ENCODE measurements around the gene LRRC71. TPM values are rescaled to one million over a fixed set of nuclear protein-coding genes. Genes with fewer than 3 reads are reported as not detected.

LRRC71 gene
- total RNA-seq, 1 donor = 0.36 TPM

- Histone ChIP-seq H3K9me3 (ENCODE audit: low read depth, low read length) (no peaks in the 10 kb centered on the region), H3K27ac (ENCODE audit: low read depth, low read length) (no peak overlapping the region), H3K4me3 (ENCODE audit: insufficient read depth, low read length) (peak overlapping the region; percentile 64), H3K27me3 (ENCODE audit: insufficient read depth, low read length) (peaks cover 30% of the 10 kb centered on the region), H2AFZ (ENCODE audit: low read length) (peak overlapping the region; percentile 69), H3K36me3 (ENCODE audit: insufficient read depth, low read length) (no peaks in the 10 kb centered on the region), H3K79me2 (ENCODE audit: insufficient read depth, low read length) (no peaks in the 10 kb centered on the region), H4K20me1 (ENCODE audit: insufficient read depth, low read length) (no peaks in the 10 kb centered on the region), H3K4me1 (ENCODE audit: insufficient read depth, low read length) (peaks cover 8% of the 10 kb centered on the region), H3K4me2 (ENCODE audit: insufficient read depth, low read length) (peak overlapping the region; percentile 72)
- TF ChIP-seq CTCF (IDR thresholded peaks at IDR 0.05; ENCODE audit: extremely low read depth, low read depth, low read length) = peak; percentile 70
- DNase-seq (ENCODE audit: insufficient read length, low spot score, missing footprints) = peak; percentile 95
Observed at GRCh38 chr1:156927215-156928042, 7.0 kb downstream of the LRRC71 start.

DNA sequence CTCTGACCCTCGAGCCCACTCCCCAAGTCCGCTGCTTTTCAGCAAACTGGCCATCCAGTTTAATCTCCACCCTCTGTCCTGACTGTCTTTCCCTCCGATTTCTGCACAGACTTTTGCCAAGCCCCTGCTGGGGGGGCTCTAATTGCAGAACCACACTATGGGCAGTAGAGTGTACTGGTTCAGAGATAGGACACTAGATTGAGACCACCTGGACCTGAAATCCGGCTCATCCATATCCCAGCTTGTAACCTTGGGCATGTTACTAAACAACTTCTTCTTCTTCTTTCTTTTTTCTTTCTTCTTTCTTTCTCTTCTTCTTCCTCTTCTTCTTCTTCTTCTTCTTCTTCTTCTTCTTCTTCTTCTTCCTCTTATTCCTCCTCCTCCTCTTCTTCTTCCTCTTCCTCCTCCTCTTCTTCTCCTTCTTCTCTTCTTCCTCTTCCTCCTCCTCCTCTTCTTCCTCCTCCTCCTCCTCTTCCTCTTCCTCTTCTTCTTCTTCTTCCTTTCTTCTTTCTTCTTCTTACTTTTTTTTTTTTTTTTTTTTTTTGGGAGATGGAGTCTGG lies 7.7 kb downstream of the LRRC71 start:
- Histone ChIP-seq H4K20me1 (ENCODE audit: insufficient read depth, low read length) (no peaks in the 10 kb centered on the region), H3K4me2 (ENCODE audit: insufficient read depth, low read length) (peak overlapping the region; percentile 72), H3K27ac (ENCODE audit: low read depth, low read length) (no peak overlapping the region), H2AFZ (ENCODE audit: low read length) (no peak overlapping the region), H3K4me1 (ENCODE audit: insufficient read depth, low read length) (peaks cover 8% of the 10 kb centered on the region), H3K9me3 (ENCODE audit: low read depth, low read length) (no peaks in the 10 kb centered on the region), H3K36me3 (ENCODE audit: insufficient read depth, low read length) (no peaks in the 10 kb centered on the region), H3K27me3 (ENCODE audit: insufficient read depth, low read length) (peaks cover 23% of the 10 kb centered on the region), H3K79me2 (ENCODE audit: insufficient read depth, low read length) (no peaks in the 10 kb centered on the region), H3K4me3 (ENCODE audit: insufficient read depth, low read length) (peak overlapping the region; percentile 64)
- no peak for DNase-seq (ENCODE audit: insufficient read length, low spot score, missing footprints)
- no peak for TF ChIP-seq CTCF (IDR thresholded peaks at IDR 0.05; ENCODE audit: extremely low read depth, low read depth, low read length)

GRCh38 chr1:156929596-156930238 lies 9.3 kb downstream of the LRRC71 start:
- Histone ChIP-seq H3K9me3 (ENCODE audit: low read depth, low read length) (no peaks in the 10 kb centered on the region), H3K36me3 (ENCODE audit: insufficient read depth, low read length) (peaks cover 3% of the 10 kb centered on the region), H4K20me1 (ENCODE audit: insufficient read depth, low read length) (no peaks in the 10 kb centered on the region), H3K27ac (ENCODE audit: low read depth, low read length) (no peak overlapping the region), H3K4me2 (ENCODE audit: insufficient read depth, low read length) (no peak overlapping the region), H2AFZ (ENCODE audit: low read length) (no peak overlapping the region), H3K79me2 (ENCODE audit: insufficient read depth, low read length) (no peaks in the 10 kb centered on the region), H3K4me1 (ENCODE audit: insufficient read depth, low read length) (peaks cover 8% of the 10 kb centered on the region), H3K27me3 (ENCODE audit: insufficient read depth, low read length) (peaks cover 12% of the 10 kb centered on the region), H3K4me3 (ENCODE audit: insufficient read depth, low read length) (no peak overlapping the region)
- DNase-seq (ENCODE audit: insufficient read length, low spot score, missing footprints) = peak; percentile 80
- TF ChIP-seq CTCF (IDR thresholded peaks at IDR 0.05; ENCODE audit: extremely low read depth, low read depth, low read length) = no peak

GRCh38 chr1:156930483-156930882 lies 10.1 kb downstream of the LRRC71 start:
- Histone ChIP-seq H3K36me3 (ENCODE audit: insufficient read depth, low read length) (peaks cover 8% of the 10 kb centered on the region), H3K9me3 (ENCODE audit: low read depth, low read length) (no peaks in the 10 kb centered on the region), H3K79me2 (ENCODE audit: insufficient read depth, low read length) (no peaks in the 10 kb centered on the region), H3K4me1 (ENCODE audit: insufficient read depth, low read length) (peaks cover 8% of the 10 kb centered on the region), H3K27ac (ENCODE audit: low read depth, low read length) (no peak overlapping the region), H2AFZ (ENCODE audit: low read length) (no peak overlapping the region), H3K4me3 (ENCODE audit: insufficient read depth, low read length) (no peak overlapping the region), H4K20me1 (ENCODE audit: insufficient read depth, low read length) (no peaks in the 10 kb centered on the region), H3K27me3 (ENCODE audit: insufficient read depth, low read length) (peaks cover 7% of the 10 kb centered on the region), H3K4me2 (ENCODE audit: insufficient read depth, low read length) (no peak overlapping the region)
- no peak for TF ChIP-seq CTCF (IDR thresholded peaks at IDR 0.05; ENCODE audit: extremely low read depth, low read depth, low read length)
- peak; percentile 53 for DNase-seq (ENCODE audit: insufficient read length, low spot score, missing footprints)

Measured in osteoblast (primary cell).